Amygdala (tissue), 56 donors: Measurements from ENCODE around the gene ZNF382.

ENCODE experiments used
- DNase-seq, 56 donors: peaks; one replicate each; lab custom pipeline; 2025; lab: John Stamatoyannopoulos, UW

Gene ZNF382

DNA sequence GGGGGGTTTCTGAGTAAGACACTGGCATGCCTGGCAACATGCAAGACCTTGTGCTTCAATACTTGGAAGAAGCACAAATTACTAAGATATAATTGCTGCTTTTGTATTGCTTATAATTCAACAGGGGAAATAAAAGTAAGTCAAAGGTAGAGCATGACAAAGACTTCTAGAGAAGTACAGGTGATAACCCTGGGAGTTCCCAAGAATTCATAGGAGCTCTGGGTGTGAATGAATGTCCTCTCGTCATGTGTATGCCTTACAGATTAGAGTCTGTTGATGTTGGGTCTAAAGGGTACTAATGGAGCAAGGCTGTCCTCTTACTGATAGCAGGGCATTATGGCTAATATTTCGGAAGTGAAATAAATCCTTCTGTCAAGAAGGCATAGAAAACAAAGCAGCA is 69.1 kb downstream of the ZNF382 start:
- no peak for DNase-seq

DNA sequence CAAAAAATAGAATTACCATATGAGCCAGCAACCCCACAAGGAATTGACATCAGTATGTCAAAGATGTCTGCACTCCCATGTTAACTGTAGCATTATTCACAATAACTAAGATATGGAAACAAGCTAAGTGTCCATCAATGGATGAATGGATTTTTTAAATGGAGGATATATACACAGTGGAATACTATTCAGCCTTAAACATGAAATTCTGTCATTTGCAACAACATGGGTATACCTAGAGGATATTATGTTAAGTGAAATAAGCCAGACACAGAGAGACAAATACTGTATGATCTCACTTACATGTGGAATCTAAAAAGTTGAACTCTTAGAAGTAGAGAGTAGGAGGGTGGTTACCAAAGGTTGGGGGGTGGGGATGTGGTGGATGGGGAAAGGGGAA is 74.3 kb downstream of the ZNF382 start:
- no peak for DNase-seq
